MV-4-11 (cell line): Measurements from ENCODE around the gene P2RX3.

Experiments used
- DNase-seq: peaks from one replicate; lab custom pipeline; 2025; lab: John Stamatoyannopoulos, UW

The P2RX3 gene

DNA sequence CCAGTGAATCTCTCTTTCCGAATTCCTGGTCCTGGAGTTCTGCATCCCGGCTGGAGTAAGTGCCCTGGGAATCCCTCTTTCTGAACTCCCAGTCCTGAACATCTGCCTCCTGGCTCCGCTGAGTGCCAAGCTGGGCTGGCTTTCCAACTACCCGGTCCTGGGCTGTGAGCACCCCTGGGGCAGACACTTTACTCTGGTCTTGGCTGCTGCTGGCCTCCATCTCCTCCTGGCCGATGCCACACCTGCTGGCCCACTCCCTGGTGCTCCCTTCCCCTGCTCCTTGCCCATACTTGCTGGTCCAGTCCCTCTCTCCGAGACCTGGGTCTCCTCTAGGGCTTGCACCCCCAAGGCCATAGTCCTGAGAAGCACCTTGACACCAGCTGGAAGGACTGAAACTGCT lies 28.1 kb upstream of the P2RX3 start:
- no peak for DNase-seq

DNA sequence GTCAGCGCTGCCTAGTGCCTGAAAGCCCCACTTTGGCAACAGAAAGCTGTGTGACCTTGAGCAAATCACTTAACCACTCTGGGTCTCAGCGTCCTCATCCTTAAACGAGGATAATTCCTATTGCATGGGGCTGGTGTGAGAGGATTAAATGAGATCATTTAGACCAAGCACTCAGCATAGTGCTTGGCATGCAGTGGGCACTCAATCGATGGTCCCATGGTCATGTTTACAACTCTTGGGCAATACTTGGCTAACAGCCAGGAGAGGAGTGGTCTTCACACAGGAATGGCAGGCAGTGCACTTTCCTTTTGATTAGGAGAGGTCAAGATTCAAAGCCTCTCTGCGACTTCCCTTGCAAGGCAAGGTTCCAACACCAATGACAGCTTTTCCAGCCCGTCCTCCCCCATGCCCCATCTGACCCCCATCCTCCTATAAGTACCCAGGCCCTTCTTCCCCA lies 27.5 kb upstream of the P2RX3 start:
- DNase-seq, result no peak

DNA sequence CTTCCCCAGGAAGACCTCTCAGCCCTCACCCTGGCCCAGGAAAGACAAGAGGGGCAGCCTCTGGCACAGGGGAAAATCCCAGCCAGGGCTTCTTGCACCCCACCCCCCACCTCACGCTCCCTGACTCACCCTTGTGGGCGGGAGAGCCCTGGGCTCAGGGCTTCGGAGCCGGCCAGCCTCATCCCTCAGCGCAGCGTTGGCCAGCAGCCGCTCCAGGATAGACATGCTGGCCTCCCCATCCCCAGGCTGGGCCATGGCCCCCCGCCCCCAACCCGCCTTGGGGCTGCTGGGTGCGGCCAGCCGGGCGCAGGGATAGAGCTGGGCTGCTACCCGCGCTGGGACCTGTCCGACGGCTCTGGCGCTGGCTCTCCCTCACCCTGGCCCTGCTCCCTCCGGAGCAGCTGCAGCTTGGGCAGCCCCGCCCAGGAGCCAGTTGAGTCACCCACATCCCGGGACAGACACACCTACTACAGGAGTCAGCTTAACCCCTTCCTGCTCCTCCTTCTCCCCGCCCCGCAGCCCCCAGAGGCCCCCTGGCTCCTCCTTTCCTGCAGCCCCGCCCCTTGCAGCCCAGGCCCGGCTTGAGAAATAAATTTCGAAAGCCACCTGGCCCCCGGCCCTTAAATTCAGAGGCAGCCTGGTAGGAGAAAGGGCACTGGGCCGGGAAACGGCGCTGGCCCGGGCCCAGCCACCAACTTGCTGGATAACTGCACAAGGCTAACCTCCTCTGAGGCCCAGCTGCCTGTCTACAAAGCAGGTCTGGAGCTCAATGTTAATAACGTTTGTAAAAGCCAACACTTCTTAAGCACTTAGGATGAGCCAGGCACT lies 26.8 kb upstream of the P2RX3 start:
- peak; percentile 79 for DNase-seq

DNA sequence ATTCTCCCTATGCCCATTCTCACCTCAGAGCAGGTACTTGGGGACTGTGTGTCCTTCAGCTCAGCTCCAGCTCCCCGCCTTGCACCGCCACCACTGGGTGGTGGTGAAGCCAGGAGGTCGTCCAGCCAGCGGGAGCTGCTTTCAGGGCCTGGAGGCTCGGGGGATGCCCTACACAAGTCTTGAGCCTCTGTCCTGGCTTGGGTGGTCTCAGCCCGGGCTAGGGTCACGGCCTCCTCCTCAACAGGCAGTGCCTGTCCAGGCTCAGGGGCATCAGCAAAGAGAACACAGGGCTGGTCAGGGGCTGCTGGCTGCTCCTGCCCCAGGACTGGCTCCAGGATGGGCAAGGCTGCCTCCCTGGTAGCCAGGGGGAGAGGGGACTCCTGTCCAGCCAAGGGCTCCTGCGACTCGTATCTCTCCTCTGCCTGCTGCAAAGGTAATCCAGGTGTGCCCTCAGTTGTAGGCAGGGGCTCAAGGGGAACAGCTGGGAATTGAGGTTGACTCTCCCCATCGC lies 25.6 kb upstream of the P2RX3 start:
- DNase-seq, result no peak

DNA sequence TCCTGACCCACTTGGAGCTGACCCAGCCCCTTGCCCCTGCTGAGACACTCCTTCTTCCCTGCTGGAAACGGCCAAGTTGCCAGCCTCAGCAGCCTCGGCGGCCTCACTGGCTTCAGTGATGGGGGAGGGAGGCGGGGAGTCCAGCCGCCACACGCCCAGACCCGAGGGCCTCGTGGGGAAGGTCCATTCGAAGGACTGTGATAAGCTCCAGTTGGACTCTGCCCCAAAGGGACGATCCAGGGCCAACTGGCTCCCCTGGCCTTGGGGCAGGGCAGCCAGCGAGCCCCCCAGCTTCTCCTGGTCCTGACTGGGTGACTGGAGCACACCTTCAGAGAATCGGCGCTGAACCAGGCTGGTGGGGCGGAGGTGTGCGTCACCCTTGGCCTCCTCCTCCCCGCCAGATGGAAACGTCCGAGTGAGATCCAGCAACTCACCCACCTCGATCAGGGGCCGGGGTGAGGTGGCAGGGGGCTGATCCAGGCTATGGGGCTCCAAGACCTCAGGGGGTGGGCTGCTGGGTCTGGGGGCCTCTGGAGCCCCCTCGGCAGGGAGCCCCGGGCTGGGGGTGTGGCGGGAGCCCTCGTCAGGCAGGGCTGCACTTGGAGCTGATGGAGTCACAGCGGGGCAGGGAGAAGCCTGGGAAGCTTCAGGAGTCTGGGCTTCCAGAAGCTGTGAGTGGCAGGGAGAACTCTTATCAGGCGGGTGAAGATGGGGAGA lies 24.9 kb upstream of the P2RX3 start:
- DNase-seq, result no peak

DNA sequence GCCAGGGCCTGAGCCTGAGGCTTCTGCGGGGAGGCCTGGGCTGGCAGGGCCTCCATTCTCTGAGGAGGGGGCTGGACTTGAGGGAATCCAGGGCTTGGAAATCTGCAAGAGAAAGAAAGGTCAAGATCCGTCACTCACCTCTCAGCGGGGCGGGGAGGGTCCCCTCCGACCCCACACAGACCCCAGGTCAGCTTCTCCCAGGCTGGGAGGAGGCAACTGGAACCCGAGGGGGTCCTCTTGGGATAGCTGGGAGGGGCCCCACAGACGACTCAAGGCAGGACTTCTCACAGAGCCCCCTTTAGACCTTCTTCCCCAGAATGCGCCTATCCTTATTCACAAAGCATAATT lies 24.4 kb upstream of the P2RX3 start:
- no peak for DNase-seq

DNA sequence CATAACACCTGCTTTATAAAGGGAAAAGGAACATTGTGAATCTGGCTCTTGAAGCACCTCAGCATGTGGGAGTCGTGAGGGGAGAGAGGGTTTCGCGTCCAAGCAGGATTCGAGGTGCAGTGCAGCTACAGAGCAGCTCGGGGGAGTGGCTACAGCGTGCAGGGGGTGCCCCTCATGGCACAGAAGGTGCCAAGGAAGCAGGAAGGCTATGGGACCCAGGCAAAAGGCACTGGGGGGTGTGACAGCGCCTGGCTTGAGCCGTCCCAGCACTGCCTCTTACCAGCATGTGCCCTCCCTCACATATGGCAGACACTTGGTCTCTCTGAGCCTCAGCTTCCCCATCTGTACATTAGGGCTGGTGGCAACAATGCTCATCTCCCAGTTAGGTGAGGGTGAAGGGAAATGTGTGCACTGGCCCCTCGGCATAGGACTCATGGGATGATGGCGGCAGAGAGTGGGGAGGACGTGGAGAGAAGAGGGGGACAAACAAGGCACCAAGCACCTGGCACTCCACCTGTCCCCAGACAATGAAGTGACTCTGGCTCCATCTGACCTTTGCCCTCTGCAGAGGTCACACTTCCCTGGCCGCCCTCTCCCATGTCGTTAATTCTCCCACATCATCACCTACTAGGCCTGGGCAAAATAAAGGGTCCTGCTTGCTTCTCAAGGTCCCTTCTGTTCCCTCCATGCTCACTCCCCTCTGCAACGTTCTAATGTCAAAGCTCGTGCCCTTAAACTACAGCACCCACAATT lies 23.8 kb upstream of the P2RX3 start:
- no peak for DNase-seq

DNA sequence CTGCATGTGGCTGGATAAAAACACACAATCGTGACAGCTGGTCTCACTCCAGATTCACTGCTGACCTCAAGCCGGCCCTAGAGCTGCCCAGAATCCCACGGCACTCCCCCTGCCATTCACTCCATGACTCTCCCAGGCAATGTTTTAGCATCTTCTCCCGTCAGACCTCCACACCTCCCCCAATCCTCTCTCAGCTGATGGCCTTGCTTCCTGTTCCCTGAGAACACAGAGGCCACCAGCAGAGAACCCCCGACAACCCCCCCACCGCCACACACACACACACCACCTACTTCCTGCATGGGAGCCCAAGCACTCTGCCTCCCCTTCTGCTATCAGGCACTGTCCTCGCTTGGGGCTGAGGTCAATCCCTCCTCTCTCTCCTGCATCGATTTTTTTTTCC lies 22.7 kb upstream of the P2RX3 start:
- no peak for DNase-seq

DNA sequence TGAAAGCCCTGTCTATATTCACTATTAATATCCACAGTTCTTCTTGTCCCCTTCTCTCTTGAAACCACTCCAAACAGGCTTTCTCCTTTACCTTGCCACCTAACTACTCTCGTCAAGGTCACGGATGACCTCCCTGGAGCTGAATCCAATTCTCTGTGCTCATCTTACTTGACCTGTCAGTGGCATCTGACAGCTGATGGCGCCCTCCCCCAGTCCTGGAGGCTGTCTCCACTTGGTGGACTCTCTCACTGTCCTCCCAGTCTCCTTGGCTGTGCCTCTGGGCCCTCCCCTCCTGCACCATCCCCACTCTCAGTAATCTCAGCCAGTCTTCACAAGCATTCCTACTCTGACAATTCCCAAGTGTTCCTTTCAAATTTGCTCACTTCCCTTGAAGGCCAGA lies 22.1 kb upstream of the P2RX3 start:
- no peak for DNase-seq

DNA sequence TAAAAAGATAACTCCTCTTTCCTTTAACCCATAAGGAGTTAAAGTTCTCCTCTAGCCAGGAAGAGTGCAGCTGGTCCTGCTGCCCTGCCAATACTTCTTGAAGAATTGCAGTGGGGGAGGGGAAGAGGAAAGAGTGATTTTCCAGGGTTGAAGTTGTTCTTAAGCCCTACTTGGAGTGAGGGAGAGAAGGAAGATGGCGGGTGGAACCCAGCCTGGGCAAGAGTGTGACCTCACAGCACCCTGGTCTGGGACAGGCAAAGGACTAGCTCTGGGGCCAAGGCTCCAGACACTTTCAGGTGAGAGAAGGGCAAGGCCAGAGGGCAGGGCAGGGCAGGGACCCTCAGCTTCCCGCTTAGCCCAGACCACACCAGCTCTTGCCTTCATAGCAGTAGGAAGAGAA lies 20.0 kb upstream of the P2RX3 start:
- DNase-seq, result no peak

DNA sequence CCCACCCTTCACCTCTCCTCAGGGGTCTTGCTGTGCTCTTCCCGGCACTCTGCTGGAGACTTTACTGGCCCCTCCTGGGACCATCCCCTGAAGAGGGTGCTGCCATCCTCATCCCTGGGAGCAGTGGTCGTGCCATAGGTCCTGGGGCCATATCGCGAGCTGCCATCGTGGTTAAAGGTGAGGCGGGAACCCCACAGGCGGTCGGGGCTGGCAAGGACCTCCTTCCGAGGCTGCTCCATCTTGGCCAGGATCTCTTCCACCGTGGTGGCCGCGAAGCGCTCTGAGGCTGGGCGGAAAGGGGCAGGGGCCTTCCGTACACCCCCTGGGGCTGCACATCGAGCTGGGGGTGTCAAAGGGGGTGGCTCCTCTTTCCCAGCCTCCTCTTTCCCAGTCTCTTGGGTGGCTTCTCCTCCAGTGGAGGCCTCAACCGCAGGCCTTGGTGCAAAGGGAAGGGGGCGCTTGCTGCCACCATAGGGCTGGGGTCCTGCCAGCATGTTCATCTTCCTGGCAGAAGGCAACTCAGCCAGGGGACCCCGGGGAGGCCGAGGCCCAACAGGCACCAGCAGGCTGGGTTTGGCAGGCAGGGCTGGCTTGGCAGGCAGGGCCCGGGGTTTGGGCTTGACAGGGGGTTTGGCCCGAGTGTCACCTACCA lies 18.0 kb upstream of the P2RX3 start:
- DNase-seq, result no peak

DNA sequence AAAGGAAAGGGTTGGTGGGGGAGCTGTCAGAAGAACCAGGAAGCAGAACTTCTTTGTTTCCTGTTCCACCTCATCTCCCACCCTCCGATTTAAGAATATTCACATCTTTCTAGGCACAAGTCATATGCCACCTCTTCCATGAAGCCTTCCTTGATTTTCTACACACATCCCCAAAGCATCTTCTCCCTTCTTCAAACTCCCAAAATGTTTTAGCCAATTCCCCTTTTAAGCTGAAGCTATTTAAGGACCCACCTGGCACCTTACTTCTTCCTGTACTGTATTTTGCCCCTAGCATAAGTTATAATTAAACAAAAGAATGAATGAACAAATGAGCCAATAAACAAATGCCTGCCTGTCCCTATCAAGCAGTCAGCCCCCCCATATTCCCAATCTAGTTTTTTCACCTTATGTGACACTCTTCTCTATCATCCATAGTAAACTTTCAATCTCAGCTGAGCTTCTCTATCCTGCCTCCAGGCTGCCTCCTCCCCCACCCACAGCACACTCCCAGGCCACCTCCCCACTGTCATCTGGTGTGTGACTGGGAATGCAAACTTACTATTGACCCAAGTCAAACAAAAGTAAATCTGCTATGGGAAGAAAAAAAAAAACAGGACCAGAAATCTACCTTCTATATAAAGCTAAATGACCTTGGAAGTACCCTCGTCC lies 17.3 kb upstream of the P2RX3 start:
- DNase-seq, result no peak

DNA sequence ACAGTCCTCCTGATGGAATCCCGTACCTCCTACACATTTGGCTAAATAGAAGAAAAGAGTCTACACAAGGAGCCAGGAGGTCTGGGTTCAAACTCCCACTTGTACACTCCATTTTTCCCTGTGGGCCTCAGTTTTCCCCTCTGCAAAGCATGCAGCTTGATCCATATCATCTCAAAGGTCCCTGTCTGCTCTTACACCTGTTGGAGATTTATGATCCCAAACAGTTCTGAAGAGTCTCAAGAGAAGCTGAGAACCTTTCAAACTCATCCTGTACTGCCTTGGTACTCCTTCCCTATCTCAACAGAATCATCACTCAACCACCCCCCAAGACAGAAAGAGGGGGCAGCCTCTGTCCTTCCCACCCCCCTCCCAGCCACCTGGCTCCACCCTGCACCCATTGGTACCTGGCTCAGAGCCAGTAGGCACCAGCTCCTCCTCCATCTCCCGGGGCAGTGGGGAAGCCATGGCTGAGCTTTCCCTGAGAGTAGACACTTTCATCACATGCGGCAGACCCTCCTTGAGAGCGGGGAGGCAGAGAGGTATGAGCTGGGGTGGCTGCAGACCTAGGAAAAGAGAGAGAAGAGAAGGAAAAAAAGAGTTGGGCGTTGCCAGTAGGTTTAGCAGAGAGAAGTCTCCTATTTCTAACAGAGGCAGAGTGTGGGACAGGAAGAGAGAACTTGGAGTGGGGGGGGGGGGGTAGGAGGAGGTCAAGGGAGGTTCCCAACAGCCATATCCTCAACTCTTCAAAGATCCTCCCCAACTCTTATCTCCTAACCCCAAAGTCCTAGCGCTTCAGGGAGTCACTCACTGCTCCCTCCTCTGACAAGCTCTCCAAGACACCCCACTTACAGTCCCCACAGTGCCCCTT lies 16.5 kb upstream of the P2RX3 start:
- no peak for DNase-seq

DNA sequence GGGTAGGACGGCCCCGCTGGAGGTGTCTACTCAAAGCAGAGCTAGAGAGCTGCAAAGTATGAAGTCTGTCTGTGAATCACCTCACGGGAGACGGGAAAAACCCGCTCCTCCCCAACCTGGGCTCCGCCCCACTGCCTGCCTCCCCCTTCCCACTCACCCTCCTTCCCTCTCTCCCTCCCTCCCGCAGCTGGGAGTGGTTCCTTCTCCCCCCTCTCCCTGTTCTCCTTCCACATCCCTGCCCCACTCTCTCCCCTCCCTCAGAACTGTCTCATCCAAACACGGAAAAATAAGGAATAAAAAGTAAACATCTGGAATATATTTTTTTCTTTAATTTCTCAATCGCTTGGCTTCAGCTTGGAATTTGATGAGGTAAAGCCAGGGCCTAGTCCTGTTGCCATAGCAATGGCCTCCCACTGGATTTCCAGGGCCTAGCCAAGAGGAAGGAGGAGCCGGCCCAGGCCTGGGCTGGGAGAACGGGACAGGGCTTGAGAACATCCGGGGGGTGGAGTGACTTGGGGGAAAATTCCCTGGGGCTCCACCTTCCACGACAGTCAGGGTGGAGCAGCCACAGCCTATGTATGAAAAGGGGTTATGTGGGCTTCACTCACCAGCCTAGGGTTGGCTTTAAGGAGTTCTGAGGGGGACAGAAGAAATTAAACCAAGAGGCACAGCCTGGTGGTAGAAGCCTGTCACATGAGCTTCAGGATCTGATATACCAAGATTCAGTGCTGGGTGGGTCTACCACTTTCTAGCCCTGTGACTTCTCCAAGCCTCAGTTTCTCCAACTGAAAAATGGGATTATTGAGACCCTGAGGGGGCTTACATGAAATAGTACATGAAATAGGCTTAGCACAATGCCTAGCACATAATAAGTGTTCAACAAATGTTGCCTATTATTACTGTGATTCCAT lies 15.6 kb upstream of the P2RX3 start:
- DNase-seq, result no peak

DNA sequence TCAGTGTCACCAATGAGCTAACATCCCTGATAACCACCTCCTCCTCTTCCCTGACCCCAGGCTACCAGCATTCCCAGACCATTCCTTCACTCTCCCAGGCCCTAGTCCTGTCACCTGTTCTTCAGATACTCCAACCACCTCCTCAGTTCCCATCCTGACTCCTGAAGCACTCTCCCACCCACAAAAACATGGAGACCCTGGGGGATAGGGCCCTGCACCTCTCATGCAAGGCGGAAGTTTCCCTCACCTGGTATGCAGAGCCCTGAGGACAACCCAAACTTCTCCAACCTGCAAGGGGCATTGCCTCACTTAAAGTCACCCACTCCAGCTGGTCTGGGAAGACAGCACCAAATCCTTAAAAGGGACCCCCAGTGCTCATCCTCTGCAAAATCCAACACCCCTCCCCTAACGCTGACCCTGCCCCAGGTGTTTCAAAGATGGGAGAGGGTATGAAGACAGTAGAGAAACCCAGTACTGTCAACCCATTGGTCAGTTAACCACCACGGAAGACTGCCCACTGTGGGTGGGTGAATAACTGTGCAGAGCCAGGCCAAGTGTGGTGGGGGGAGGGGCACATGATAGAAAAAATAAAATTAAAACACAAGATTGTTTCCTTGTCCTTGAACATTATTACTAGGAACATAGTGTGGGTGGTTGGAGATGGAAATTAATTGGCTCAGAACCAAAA lies 14.8 kb upstream of the P2RX3 start:
- DNase-seq, result no peak

DNA sequence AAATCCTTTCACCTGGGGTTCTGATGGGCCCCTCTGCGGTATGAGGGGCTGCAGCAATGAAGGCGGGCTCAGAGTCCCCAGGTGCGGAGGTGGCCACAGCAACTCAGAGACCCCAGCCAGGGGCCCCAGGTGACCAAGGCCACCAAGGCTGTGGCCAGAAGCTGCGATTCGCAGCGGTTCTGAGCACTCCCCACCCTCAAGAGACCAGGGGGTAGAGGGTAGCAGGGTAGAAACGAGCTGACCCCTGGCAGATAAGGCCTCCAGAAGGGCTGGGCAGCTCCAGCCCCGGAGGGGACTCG lies 14.3 kb upstream of the P2RX3 start:
- DNase-seq, result no peak

DNA sequence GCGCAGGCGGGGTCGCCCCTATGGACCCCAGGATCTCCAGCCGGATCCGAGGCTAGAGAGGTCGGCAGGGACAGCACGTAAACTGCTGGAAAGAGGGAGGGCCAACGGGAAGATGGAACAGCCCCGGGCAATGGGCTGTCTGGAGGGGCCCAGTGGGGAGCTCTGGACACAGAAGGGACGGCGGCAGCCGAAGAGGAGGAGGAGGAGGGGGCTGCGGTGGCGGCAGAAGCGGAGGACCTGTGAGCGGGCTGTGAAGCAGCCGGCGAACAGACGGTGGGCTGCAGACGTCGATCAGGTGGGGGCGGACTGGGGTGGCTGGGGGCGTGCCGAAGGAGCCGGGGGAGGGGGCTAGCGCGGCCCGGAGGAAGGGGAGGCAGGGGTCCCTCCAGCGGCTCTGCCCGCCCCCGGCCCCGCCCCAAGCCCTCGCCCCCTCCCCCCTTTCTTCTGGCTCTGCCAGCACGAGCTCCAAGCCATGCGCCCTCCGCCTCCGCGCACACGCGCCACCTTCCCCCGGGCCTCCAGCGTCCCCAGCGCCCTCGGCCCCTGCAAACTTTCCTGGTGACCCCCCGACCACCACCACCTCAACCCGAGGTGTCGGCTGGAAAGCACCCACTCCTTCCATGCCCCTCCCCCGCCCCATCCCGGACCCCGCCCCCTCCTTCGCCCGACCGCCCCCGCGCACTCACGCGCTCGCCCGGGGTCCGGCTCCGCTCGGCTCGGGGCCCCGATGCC lies 13.8 kb upstream of the P2RX3 start:
- no peak for DNase-seq
